GM18519 (cell line): Measurements from ENCODE around the gene DPP4.

Source experiments
- ATAC-seq: cut with Tn5 transposase; IDR thresholded peaks from one replicate; pipeline ENCODE4 v1.9.1; 2021; ENCODE audit warnings: mild to moderate bottlenecking, moderate library complexity; ENCODE audit not compliant: unreplicated experiment, low FRiP score

Gene DPP4

DNA sequence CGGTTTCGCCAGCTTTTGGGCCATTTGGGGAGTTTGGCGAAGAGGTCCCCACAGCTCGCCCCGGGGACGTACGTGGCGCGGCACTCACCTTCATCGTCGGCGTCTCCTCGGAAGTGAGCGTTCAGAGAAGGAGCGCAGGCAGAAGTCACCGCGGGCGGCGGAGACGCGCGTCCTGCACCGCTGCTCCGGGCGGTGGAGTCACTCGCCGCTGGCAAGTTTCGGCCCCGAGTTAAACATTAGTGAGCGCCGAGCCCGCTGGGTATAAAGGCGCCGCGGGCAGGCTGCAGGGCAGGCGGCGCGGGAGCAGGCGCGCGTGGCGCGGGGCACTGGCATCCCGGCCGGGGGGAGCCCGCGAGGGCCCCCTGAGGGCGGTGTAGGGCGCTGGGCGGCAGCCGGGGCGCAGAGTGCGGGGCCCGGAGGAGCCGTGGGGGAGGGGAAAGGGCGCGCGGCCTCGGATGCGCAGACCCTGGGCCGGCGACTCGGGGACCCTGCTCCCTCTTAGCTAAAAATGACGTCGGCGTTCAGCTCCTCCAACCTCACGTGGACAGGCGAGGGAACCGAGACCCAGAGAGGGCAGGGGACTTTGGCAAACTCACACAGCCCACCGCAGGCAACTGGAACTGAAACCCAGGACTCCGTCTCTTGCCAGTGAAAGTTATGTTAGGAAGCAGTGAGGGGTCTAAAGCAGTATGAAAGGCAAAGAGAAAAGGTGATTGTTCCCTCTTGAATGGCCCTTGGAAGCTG is at the start of gene DPP4:
DPP4 (minus strand) TSS at position 328 of the 744 bp plus-strand sequence; CDS start at position 94, 234 bp downstream.
- ATAC-seq: peak; percentile 80

DNA sequence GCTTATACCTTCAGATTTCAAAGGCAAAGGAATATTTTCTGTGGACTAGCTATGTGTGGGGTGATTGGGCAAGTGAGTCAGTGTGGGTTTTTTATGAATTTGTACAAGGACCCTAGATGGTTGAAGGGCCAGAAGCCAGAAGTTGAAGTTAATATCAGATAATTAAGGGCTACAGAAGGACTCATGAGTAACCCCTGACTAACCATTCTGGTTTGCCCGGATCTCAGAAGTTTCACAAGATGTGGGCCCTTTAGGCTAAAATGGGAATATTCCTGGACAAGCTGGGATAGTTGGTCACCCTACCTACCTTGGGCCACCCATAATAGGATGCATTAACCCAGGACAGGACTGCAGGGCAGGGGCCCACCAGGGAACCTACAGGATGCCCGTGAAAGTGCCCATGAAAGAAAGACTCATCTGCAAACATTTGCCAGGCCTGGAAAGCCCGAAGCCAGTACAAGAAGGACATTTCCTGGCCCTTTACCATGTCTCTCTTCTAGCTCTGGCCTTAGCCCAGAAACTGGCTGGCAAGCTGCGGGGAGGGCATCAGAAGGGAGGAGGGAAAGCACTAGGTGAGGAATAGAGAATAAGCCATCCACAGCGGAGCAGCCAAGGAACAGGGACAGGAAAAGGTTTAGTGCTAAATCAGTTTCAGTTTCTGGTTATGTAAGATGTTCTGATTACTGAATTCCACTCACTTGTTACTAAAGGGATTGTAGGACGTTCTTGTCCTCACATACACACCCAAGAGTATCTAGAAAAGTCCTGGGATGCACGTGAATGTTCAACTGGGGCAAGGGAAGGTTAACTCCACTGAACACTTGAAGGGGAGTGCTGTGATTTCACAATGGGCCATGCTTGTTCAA is 44.4 kb upstream of the DPP4 start:
- ATAC-seq: no peak

DNA sequence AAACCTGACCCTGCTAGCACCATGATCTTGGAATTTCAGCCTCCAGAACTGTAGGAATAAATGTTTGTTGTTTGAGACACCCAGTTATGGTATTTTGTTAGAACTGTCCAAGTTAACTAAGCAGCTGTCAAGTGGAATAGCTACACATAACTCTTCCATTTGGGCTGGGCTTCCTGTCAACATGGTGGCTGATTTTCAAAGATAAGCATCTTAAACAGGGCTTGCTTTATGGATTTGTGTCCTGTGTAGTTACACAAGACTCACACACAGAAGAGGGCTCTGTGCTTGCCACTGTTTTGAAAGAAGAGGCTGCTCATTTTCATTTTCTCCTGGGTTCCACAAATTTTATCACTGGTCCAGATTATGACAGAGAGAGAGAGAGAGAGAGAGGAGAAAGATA is 42.3 kb upstream of the DPP4 start:
- no peak for ATAC-seq

DNA sequence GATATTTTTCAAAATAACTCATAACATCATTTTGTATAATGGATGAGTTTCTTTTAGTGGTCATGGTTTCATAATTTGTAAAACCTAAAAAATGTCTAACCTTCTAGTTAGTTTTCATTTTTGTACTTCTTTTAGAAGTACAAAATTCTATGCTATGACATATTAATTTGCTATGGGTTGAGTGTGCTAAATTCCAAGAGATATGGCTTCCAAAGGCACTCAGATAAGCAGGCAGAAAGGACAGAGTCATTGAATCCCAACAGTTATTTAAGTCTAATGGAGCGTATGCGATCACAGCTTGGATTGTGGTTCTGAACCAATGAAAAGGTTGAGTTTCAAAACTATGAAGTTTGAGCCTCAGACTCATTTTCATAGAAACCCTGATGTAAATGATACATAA is 41.1 kb upstream of the DPP4 start:
- no peak for ATAC-seq

DNA sequence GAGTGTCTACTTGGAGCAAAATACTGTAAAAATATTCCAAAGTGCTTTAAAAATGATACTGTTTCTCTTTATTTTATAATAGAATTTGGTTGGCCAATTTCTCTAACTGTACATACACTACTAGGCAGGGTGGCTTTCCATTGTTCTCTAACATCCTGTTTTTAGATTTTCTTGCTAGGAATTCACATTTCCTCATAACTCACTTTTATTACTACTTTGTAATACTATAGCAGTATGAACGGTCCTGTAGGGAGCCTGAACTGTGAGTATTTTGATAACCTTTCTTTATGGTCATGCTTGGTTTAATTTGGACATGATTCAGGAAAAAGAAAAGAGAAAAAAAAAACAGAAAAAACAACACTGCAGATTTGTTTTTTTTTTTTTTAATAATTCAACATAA is 40.3 kb upstream of the DPP4 start:
- no peak for ATAC-seq

DNA sequence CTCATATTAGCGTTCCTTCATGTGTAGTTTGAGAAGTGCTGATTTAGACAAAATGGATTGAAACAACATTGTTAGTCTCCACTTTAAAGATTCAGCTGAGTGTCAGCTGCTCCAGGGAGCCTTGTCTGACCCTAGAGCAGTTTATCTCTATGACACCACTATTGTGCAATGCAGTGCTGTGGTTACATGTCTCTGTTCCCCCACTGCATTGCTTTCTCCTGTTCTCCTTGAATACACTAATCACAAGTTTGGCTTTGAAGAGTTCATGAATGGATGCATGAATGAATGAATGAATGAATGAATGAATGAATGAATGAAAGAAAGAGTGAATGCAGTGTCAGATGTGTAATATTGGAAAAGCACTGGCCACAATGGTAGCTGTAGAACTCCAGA is 39.8 kb upstream of the DPP4 start:
- no peak for ATAC-seq

DNA sequence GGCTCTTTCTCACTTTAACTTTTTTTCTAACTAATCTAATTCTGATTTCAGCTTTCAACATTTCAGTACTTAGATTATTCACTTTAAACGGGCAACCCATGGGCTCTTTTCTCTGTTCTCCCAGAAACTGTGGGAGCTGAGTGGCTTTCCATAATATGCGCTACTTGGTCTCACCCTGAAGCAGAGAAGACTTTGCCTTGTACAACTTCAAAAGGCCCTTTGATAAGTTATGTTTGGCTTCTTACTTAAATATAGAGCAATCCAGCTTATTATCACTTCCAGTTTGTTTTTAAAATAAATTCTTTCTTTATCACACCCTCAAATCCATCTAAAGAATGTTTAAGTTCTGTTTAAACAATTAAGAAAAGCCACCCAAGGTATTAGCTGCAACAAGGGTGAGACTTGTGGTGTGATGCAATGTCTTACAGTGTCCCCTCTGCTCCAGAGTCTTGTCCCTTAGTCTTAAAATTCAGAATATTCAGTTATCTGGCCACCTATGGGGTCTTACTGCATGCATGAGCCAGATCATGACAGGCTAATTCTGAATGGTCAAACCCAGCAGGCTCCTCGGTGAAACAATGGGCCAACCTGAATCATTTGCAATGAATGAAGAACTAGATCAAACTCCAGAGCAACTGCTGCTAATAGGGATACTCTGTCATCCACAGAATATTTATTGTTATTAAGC is 39.2 kb upstream of the DPP4 start:
- no peak for ATAC-seq

DNA sequence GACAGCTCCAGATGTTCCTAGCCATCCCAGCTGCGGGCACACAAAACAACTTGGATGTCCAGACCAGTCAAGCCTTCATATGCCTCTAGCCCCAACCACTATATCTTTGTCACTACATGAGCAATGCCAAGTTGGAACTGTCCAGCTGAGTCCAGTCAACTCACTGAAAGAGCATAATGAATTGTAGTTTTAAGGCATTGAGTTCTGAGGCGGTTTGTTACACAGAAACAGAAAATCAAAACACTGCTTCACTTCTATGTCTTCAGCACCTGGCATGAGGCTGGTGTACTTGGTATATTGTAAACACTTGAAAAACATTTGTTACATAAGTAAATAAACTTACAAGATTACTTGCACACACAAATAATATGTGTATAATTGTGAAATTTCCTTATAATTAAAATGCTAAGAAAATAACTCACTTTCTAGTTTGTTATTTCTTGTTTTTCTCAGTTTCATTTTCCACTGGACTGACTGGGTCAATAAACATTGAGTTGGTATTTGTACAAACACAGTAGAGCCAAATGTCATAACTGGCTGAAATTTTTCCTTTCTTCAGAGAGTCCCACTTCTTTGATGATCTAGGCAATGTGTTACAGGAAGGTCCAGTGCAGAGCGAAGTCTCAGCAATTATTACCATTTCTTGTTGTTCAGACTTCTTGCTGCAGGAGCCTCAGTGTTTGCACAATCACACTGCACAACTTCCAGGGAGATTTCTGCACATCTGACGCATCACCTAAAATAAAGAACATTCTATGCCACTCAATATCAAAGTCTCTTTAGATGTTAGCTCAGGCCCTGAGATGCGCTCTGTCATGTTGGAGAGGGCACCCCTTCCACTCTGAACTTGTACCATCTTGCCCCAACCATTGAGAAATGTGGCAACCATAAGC is 38.2 kb upstream of the DPP4 start:
- ATAC-seq: no peak

DNA sequence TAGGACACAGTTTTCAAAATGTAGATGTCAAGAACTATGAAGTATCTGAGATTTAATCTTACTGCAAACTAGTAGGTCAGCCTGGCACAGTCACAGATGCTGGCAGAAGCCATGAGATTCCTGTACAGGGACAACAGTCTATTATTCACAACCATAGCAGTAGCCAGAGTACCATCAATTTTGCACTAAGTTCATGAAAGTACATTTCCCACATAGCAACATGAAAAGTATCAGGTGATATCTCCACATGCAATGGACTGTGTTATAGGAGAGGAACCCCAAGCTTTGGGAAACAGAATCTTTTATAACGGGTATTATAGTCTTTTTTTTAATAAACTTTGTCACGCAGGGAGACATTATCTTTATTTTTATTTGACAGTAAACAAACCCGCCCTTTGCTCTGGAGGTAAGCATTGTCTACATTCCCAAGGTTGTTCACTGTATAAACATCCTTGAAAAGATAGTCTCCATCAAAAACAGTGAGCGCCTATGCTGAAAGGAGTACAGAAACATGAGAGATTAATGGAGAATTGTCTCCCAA is 33.4 kb upstream of the DPP4 start:
- ATAC-seq: no peak

DNA sequence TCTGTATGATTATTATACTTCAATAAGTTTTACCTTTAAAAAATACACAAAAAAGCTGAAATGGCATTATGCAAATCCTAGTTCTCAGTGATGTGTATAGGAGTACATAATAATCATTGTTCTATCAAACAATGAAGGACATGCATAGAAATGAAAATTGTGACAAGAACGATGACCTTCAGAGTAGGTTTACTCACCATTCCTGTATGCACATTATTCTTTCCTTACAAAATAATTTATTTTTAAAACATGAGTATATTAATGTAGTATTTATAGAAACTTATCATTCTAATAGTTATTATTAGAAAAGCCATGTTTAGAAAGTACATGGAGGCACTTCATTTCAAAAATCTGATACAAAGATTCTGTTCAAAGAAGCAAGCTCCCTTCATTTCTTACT is 32.7 kb upstream of the DPP4 start:
- no peak for ATAC-seq

DNA sequence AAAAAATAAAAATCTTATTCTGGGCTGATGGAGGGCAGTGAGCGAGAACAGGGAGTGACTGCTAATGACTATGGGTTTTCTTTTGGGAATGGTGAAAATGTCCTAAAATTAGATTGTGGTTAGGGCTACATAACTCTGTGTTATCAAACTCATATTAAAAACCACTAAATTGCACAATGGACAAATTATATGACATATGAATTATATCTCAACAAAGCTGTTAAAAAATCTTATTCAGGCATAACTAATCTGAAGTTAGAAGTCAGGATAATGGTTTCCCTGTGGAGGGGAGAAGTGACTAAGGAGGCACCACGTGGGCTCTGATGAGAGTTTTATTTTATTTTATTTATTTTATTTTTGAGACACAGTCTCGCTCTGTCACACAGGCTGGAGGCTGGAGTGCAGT is 32.1 kb upstream of the DPP4 start:
- ATAC-seq: no peak

DNA sequence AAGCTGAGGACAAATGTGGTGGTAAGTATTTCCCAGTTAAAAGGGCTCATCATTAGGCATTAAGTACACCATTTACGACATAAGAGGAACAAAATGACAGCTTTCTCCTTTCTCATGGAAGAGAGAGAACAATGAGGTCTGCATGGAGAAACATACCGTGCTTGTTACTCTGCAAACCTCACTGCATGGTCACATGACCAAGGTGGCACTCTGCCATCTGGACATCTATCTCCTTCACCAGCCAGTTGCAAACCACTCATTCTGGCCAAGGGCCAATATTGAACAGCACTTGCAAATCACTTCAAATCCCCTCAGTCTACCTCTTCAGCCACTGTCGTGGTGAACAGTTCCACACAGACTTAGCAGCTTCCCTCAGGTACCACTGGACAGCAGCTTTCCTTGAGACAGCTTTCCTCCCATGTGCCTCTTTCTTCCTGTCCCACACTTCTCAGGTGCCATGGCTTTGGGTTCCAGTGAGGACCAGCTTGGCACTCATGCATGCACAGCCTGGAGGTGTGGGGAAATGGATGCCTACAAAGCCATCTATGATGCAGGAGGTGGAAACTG is 29.5 kb upstream of the DPP4 start:
- ATAC-seq: no peak

DNA sequence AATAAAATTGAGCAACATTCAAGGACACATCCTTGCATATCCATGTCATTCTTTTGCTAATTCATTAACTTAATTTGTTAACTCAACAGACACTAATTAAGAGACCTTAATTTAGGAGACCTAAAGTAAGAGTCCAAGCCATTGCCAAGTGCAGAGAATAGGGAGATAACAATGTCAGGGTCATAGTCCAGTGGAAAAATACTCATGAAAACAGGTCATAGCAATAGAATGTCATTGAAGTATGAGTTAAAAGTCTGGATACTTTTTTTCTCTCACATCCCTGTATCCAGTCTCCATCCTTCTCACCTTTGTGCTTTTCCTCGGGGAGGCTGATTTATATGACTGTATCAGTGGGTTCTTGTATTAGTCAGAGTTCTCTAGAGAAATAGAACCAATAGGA is 26.6 kb upstream of the DPP4 start:
- ATAC-seq: no peak

DNA sequence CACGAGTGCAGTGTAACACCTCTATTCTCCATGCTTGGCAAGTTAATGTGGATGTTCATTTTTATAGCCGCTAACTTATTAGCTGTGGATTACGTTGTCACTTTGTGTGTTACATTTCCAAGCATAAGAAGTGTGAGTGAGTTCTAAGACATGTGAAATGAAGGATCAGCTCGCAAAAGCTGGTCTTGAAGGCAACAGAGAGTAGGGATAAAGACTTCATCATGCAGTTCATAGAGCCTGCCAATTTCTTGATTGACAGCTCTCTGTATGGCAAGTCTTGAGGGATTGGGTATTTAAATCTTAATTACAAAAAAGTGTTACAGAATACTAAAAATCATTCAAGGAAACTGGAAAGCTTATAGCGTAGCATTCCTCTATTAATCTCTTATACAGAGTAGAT is 25.8 kb upstream of the DPP4 start:
- no peak for ATAC-seq

DNA sequence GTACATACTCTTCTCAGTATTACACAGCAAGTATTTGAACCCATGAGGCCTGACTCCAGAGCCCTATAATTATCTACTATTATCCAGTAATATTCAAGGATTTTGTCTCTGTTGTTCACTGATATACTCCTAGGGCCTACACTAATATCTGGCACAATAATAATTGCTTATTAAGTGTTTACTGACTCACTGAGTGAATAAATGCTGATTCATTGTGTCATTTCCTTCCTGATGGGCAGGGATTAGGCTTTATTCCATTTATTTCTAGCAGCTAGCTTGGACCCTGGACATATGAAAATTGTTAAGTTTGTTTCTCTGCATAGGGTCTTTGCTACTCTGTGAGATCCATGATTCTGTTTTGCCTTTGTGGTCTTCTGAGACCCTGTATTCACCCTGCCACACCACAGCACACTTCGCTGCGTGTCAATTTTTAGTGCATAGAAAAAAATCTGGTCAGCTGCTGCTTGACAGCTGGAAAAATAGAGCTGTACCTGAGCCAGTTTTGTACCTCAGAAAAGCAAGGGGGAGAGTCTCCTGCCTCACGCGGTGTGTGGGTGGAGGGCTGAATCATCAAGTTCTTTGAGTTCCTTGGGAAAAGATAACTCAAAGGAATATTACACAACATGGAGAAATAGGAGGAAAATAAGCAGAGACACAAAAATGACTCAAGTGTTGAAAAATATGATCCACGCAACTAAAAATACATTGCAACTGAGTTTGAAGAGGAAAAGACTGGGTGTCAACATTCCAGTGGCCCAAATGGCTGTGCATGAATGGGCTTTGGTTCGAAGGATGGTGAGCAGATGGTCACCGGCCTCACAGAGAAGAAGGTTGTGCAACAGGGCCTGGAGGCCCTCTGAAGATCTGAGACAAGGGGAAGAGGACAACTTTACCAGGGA is 18.9 kb upstream of the DPP4 start:
- no peak for ATAC-seq

DNA sequence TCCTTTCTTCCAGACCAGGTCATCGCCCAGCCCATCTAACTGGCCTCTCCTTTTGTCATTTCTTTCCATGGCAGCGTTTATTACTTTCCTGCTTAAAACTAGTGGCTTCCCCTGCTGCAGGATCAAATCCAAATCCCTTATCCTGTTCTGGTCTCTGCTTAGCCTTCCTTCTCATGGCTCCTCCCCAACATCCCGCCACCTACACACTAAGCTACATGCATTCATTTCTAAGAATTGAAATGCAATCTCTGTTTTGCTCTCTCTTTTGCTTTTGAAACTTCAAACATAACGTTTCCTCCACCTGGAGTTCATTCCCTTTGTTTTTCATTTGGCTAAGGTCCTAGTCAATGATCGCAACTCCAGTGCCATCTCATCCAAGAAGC is 18.0 kb upstream of the DPP4 start:
- no peak for ATAC-seq

DNA sequence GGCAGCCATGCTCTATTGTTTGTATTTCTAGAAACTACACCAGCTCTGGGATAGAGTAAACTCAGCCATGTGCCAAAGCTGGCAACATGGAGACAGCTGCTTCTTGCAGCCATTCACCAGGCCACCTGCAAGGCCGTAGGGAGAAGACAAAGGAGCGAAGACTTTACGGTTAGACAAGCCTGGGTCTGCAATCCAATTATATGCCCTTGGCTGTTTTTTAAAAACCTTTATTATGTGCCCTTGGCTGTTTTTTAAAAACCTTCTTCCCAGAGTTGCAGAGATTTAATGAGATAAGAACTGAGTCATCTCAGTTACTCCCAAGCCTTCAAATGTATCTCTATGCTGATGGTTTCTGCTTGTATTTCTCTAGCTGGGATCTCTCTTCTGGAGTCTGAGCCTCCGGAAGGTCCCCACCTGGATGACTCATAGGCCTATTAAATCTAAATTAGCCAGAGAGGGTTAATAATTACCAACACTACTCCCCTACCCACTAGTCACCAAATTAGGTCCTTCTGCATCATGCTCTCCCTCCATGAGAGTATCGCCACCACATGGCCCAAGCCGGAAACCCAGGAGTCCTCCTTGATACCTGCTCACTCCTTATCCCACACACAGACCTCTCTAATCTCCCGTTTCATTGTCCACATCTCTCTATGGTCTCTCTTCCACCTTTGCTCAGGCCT is 17.5 kb upstream of the DPP4 start:
- no peak for ATAC-seq

DNA sequence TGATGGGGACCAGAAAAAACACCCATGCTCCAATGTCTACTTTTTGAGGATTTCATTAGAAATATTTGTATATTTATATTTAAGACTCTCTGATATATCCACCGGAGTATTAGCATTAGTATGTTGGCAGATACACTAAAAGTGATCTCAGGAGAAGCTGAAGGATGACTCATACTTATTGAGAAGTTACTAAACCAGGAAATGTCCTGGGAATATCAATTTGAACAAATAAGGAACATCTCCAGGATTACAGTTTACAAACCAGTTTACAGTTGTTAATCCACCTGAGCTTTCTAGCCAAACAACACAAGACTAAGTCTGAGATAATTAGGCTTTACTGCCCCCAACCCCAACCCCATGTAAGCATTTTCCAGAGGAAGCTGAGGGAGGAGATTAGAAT is 16.1 kb upstream of the DPP4 start:
- no peak for ATAC-seq
